Hippocampal formation (tissue), 2 donors: ENCODE results near the gene LEKR1.

ENCODE experiments used
- DNase-seq, 2 donors: peaks; one replicate each; lab custom pipeline; 2025; lab: John Stamatoyannopoulos, UW

Gene LEKR1

GRCh38 chr3:157081626-157082210, 255.6 kb downstream of the LEKR1 start:
- DNase-seq = no peak

DNA sequence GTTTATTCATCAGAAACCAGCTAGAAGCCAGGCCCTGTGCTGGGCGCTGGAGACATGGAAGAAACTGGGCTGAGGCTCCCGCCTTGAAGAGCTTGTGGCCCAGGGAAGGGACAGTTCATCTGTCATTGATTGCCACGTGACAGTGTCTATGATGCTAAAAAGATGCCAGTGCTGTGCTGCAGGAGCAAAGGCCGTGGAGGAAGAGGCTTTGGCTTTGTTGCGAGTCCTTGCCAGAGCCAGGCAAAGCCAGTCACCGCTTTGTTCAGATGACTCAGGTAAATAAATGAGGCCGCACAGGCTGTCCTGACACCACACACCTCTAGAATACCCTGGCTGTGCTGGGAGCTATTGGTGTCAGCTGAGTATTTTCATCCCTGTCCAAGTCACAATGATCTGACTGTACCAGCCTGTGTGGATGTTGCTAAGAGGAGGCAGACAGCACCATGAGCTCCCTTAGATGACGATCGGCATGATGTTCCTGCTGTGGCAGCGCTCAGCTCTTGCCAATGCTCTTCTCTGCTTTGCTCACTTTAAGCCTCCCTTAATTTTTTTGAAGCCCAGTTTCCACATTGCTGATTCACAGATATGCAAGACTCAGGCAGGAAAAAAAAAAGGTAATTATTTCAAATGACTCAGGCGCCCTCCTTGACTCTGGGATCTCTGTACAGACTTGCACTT, 256.3 kb downstream of the LEKR1 start:
- no peak for DNase-seq

DNA sequence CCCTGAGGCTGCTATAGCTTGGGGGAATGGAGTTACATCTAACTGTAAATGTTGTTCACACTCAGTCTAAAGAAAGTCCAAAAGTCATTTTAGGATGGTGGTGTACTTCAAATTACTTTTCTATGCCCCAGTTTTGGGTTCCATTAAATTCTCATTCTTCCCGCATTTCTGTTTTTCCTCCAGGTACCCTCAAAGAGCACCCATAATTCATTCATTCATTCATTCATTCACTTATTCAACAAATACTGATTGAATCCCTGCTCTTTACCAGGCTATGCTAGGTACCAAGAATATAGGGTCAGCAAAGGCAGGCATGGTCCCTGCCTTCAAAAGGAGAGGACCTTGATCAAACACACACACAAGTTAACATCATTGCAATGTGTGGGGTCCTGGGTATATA, 257.7 kb downstream of the LEKR1 start:
- DNase-seq = no peak

DNA sequence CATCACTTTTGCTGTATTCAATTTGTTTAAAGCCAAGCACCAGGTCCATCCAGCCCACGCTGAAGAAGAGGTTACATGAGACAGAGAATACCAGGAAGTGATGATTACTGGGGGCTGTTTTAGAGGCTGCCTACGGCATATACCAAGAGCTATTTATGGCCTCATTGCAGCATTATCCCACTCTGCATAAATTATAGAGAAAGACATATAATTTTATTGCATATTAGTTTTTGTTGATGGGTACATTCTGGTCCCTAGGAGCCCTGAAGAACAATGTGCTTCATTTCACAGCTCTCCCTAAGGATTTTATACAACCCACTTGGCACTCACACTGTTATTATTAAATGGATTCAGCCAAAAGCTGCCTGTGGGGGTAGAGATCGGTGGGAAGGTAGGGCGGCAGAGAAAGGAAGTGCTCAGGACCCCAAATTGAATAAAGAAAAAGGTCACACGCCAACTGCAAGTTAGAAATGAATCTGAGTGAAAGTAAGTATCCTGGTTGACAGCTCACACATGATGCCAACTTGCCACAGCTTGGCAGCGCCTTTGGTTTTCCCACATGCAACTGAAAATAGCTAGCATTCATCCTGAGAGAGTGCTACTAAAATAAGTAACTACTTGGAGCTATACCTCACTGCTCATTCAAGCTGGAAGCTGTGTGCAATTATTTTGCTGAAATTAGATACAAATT, 260.1 kb downstream of the LEKR1 start:
- no peak for DNase-seq

DNA sequence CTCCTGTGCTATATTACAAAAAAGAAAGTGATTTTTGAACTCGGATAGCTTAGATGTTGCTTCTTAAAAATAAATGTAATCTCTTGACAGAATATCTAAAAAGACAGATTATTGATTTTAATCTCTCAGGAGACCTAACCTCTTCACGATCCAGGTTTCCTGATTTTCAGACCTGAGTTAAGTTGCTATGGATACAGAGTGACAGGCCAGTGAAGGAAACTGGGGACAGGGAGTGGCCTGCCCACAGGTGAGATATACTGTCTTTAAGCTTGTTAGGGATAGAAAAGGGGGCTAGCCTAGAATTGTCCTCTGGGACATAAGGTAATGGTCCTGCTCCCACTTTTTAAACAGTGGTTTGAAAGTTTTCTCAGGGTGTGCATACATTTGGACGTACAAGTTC, 260.6 kb downstream of the LEKR1 start:
- no peak for DNase-seq

- DNase-seq = no peak
These were observed 261.2 kb downstream of the LEKR1 start for GRCh38 chr3:157087373-157087772.

GRCh38 chr3:157087780-157088600, 261.8 kb downstream of the LEKR1 start:
- DNase-seq = no peak

DNA sequence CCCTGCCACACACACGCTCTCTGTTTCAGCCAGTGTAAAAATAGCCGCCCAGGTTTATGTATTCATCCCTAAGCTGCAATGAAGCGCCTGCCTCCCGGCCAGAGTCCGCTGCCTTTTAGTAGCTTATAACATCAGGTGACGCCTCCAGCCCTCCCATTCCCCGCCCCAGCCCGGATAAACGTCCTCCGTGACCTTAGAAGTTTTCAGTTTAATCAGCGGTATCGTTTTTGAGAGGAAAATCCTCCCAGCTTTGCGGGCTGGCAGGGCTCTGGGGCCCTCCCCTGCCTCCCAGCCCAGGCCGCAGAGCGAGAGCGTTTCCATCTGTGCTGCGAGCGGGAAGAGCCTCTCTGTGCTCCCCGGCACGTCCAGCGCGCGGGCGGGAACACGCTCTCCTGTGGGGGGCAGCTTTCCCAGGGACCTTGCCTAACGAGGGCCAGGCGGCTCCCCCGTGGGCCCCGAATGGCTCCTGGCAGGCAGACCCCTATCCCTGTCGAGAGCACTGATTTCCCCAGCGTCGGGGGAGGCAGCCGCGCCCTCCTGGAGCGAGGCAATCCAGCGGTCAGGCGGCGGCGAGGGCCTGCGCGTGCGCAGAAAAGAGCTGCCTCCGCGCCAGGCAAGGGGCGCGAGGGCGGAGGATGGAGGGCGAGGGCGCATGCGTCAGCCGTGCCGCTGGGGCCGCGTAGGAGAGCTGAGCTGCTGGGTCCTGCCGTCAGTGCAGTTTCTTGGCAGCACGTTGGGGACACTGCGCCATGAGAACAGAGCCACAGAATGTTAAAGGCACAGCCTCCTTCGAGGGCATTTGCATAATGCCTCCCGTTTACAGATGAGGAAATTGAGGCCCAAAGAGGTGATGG, 262.7 kb downstream of the LEKR1 start:
- no peak for DNase-seq

DNA sequence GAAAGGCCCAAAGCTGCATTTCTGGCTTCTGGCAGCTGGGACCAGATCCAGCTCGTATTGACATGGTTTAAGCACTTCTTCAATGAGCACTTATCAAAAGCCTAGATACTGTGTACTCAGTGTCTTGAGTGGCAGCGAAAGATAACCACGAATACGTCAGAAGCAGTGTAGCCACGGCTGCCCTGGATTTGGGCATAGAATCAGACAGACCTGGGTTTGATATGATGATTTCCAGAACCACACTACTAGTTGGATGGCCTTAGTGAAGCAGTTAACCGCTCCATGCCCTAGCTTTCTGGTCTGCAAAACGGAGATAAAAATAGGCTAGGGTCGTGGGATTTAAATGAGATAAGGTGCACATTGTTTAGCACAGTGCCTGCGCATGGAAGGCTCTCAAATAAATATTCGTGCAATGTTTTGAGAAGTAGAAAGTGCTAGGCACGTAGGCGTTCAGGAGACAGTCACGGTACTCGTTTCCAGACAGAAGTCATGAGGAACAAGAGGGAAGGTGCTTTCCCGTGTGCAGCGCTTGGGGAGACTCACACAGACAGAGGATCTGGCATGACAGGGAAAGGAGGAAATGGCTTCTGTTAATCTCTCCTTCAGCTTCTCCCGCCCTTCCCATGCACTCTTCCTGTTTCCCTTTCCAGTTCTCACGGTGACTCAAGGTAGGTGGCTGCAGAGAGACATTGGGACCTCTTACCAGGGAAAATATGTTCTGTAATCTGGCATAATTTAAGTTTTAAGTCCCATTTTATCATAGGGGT, 263.5 kb downstream of the LEKR1 start:
- DNase-seq = no peak

GRCh38 chr3:157091083-157091833, 265.1 kb downstream of the LEKR1 start:
- DNase-seq = no peak

- no peak for DNase-seq
These were observed 266.1 kb downstream of the LEKR1 start for GRCh38 chr3:157092230-157092629.

DNA sequence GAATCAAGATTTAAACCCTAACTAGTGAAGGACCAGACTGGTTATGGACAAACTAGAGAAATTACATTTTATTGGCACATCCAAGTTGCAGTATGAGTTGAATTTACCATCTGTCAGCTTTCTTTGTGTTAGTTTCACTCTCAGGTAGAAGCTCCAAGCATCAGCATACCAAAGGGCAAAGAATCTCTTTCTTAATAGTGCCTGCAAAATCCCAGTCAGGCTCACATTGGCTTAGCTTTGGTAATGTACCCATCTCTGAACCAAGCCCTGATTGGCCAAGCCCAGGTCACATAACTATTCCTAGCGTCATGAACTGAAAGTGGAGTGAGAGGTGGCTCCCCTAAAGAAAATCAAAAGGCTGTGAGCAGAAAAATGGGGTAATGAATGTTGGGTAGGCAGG, 266.9 kb downstream of the LEKR1 start:
- no peak for DNase-seq

DNA sequence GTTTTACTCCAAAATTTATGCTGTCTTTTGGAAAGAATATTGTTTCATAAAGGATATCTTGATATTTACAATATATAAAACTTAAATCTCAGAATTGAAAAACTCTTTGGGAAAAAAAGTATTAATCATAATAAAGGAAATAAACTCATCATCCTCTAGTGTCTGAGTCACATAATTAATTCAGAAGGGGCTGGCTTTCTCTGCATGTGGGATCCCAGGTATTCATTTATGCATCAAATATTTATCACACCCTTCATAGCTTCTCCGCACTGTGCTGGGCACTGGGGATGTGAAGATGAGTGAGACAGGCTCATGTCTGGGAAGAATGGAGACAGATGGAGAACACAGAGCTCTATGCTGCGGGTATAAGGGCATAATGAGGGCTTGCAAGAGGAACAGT, 268.1 kb downstream of the LEKR1 start:
- DNase-seq = no peak

DNA sequence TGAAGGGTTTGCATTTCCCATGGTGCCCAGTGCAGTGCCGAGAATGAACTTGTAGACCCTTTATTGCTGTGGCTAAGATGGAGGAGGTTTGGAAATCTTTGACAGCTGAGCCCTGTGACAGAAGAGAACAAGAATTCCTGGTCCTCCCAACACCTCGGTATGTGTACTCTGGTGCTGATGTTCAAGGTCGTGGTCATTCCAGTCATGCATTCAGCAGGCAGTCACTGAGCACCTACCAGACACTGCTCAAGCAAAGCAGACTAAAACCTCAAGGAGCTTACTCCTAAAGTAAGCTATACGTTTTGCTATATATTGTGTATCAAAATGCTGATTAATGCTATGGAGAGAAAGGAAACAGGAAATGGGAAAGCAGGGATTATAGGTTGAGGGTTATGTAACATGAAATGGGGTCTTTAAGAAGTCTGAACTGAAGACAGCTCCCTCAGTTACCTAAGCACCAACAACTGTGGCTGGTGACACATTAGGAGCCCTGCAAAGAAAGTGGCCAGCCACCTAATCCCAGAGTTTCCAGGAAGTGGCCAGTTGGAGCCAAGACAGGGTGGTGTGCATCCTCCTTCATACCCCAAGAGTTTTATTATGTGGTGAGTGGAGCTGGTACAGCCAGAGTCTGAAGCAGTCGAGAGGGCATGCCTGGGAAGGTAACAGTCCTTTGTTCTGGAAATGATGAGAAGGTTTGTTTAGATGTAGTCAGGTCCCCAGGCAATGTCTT, 268.8 kb downstream of the LEKR1 start:
- no peak for DNase-seq
